NCI-H187 (cell line): ENCODE data around the gene C1orf226.
A peak's percentile ranks its signal among the peaks of the same experiment; 100 is the strongest.

Experiments
- DNase-seq, 2 experiments: peaks; one replicate each; lab custom pipeline; 2025; lab: John Stamatoyannopoulos, UW

Gene C1orf226

GRCh38 chr1:162384601-162385279 is 3.2 kb downstream of the C1orf226 start:
- no peak for DNase-seq

GRCh38 chr1:162385280-162385623 is 3.7 kb downstream of the C1orf226 start:
- no peak for DNase-seq

GRCh38 chr1:162385702-162386101 is 4.2 kb downstream of the C1orf226 start:
- no peak for DNase-seq

GRCh38 chr1:162386292-162387225 is 5.0 kb downstream of the C1orf226 start:
- DNase-seq, result no peak

GRCh38 chr1:162387226-162388082 is 5.9 kb downstream of the C1orf226 start:
- no peak for DNase-seq

- DNase-seq, result no peak
These were observed 6.6 kb downstream of the C1orf226 start for GRCh38 chr1:162388083-162388594.

GRCh38 chr1:162388615-162389014 is 7.1 kb downstream of the C1orf226 start:
- no peak for DNase-seq

GRCh38 chr1:162389021-162389818 is 7.7 kb downstream of the C1orf226 start:
- no peak for DNase-seq

- DNase-seq, result no peak
These were observed 8.4 kb downstream of the C1orf226 start for GRCh38 chr1:162389971-162390370.

GRCh38 chr1:162390396-162391185 is 9.1 kb downstream of the C1orf226 start:
- no peak for DNase-seq

- peak in 1 of 2 experiments; percentile 28 for DNase-seq
These were observed 10.4 kb downstream of the C1orf226 start for GRCh38 chr1:162391790-162392563.

GRCh38 chr1:162396201-162396906 is 14.8 kb downstream of the C1orf226 start:
- DNase-seq, result no peak

GRCh38 chr1:162397039-162397448 is 15.5 kb downstream of the C1orf226 start:
- DNase-seq, result no peak

- peak in 1 of 2 experiments; percentile 72 for DNase-seq
These were observed 16.5 kb downstream of the C1orf226 start for GRCh38 chr1:162397943-162398560.

- no peak for DNase-seq
These were observed 17.6 kb downstream of the C1orf226 start for GRCh38 chr1:162398999-162399580.

- no peak for DNase-seq
These were observed 19.3 kb downstream of the C1orf226 start for GRCh38 chr1:162400790-162401355.

GRCh38 chr1:162404550-162405160 is 23.1 kb downstream of the C1orf226 start:
- DNase-seq, result no peak
